Activated CD4-positive, alpha-beta memory T cell treated with anti-CD3 and anti-CD28 coated beads, Interleukin-2, amount 10 ng/mL, durations not matched to agents 7 days and 5 days (primary cell): ENCODE results near the gene FAM120A. TPM values are rescaled to one million over a fixed set of nuclear protein-coding genes. Genes with fewer than 3 reads are reported as not detected.

Experiments
- CTCF ChIA-PET: fragments of 350-600 bp; sonication (Branson Sonifier 250); formaldehyde crosslinking; loops from one replicate; lab custom pipeline; 2021; ENCODE audit warnings: antibody characterized with exemption, inconsistent platforms; lab: Charles Lee
- POLR2A ChIA-PET: fragments of 350-600 bp; sonication (Branson Sonifier 250); formaldehyde crosslinking; loops from one replicate; lab custom pipeline; 2021; ENCODE audit warnings: antibody characterized with exemption; lab: Charles Lee
- DNase-seq: peaks from one replicate; pipeline ENCODE4 v3.0.0-alpha.2; 2020
- H3K27ac Mint-ChIP-seq: one replicate; pipeline ENCODE4 v1.8.0; 2021; ENCODE audit warnings: mild to moderate bottlenecking, mixed read lengths
- H3K27me3 Mint-ChIP-seq: one replicate; pipeline ENCODE4 v1.8.0; 2021; ENCODE audit warnings: mixed read lengths
- H3K36me3 Mint-ChIP-seq: one replicate; pipeline ENCODE4 v1.8.0; 2021; ENCODE audit warnings: low read depth, mixed read lengths
- H3K4me1 Mint-ChIP-seq: one replicate; pipeline ENCODE4 v1.8.0; 2021; ENCODE audit warnings: mixed read lengths
- H3K4me3 Mint-ChIP-seq: one replicate; pipeline ENCODE4 v1.8.0; 2021; ENCODE audit warnings: mild to moderate bottlenecking, mixed read lengths
- H3K9me3 Mint-ChIP-seq: one replicate; pipeline ENCODE4 v1.8.0; 2021; ENCODE audit warnings: mixed read lengths
- total RNA-seq, 2 experiments: library from RNA; stranded (reverse); gene quantifications; one replicate each; pipeline ENCODE4 v1.2.3, GENCODE V29; 2021

FAM120A gene
- total RNA-seq, 2 experiments from 2014 or later = 133 to 138 TPM

GRCh38 chr9:93464876-93465275 is 13.4 kb downstream of the FAM120A start:
- Mint-ChIP-seq H3K9me3 (no peaks in the 10 kb centered on the region), H3K4me1 (peaks cover 87% of the 10 kb centered on the region), H3K27me3 (no peaks in the 10 kb centered on the region), H3K4me3 (peak overlapping the region; percentile 61), H3K36me3 (peaks cover 27% of the 10 kb centered on the region), H3K27ac (peak overlapping the region; percentile 96)
- ChIA-PET CTCF (interaction anchor here (0.7 to 3.4 kb wide), 4 partner anchors 11 to 508 kb away, joined by 3 to 20 read pairs (median 11); partner anchors contain the start of gene FAM120AOS), POLR2A (interaction anchor here (0.9 to 5.0 kb wide), 9 partner anchors 8 to 401 kb away, joined by 3 to 160 read pairs (median 5); partner anchors contain the start of genes FAM120A and FAM120AOS)
- no peak for DNase-seq

GRCh38 chr9:93465855-93466254 is 14.4 kb downstream of the FAM120A start:
- no peak for DNase-seq
- no peak overlapping the region for H3K4me3 Mint-ChIP-seq
- CTCF ChIA-PET = interaction anchor here (1.0 to 3.4 kb wide), 3 partner anchors 10 to 100 kb away, joined by 3 to 20 read pairs (median 18); partner anchors contain the start of gene FAM120AOS

GRCh38 chr9:93466416-93467061 is 15.1 kb downstream of the FAM120A start:
- Mint-ChIP-seq H3K9me3 (no peaks in the 10 kb centered on the region), H3K27me3 (no peaks in the 10 kb centered on the region), H3K36me3 (peaks cover 36% of the 10 kb centered on the region), H3K27ac (peak overlapping the region; percentile 88), H3K4me3 (peak overlapping the region; percentile 37), H3K4me1 (peaks cover 93% of the 10 kb centered on the region)
- POLR2A ChIA-PET = interaction anchor here (2.5 to 5.0 kb wide), 2 partner anchors 13 to 14 kb away, joined by 17 to 160 read pairs; partner anchors contain the start of genes FAM120A and FAM120AOS
- DNase-seq = no peak
- CTCF ChIA-PET = interaction anchor here (1.0 kb wide), 1 partner anchor 10 kb away, joined by 3 read pairs; no protein-coding TSS in a partner anchor

More at GRCh38 chr9:93465855-93466254, 14.4 kb downstream of the FAM120A start:
- H3K27ac Mint-ChIP-seq = peak overlapping the region; percentile 88
- POLR2A ChIA-PET = interaction anchor here (0.9 to 5.0 kb wide), 4 partner anchors 9 to 112 kb away, joined by 3 to 160 read pairs (median 15); partner anchors contain the start of genes FAM120A and FAM120AOS
- no peaks in the 10 kb centered on the region for H3K9me3 Mint-ChIP-seq
- H3K36me3 Mint-ChIP-seq = peaks cover 32% of the 10 kb centered on the region
- no peaks in the 10 kb centered on the region for H3K27me3 Mint-ChIP-seq
- peaks cover 90% of the 10 kb centered on the region for H3K4me1 Mint-ChIP-seq

- no peak for DNase-seq
- Mint-ChIP-seq H3K27me3 (no peaks in the 10 kb centered on the region), H3K36me3 (peaks cover 37% of the 10 kb centered on the region), H3K4me1 (peaks cover 89% of the 10 kb centered on the region), H3K27ac (peak overlapping the region; percentile 88), H3K9me3 (no peaks in the 10 kb centered on the region), H3K4me3 (peak overlapping the region; percentile 37)
- ChIA-PET POLR2A (interaction anchor here (2.5 kb wide), 1 partner anchor 13 kb away, joined by 17 read pairs; the partner anchor contains the start of gene FAM120AOS), CTCF (interaction anchor here (0.6 kb wide), 1 partner anchor 10 kb away, joined by 3 read pairs; no protein-coding TSS in a partner anchor)
Observed at GRCh38 chr9:93467062-93467416, 15.6 kb downstream of the FAM120A start.

GRCh38 chr9:93467462-93467861 is 16.0 kb downstream of the FAM120A start:
- ChIA-PET CTCF (interaction anchor here (0.6 to 1.0 kb wide), 2 partner anchors 10 kb away, joined by 3 read pairs; no protein-coding TSS in a partner anchor), POLR2A (interaction anchor here (0.9 to 2.5 kb wide), 4 partner anchors 14 to 99 kb away, joined by 3 to 17 read pairs (median 3); partner anchors contain the start of gene FAM120AOS)
- peaks cover 40% of the 10 kb centered on the region for H3K36me3 Mint-ChIP-seq
- no peaks in the 10 kb centered on the region for H3K9me3 Mint-ChIP-seq
- H3K4me3 Mint-ChIP-seq = peak overlapping the region; percentile 37
- no peaks in the 10 kb centered on the region for H3K27me3 Mint-ChIP-seq
- peaks cover 87% of the 10 kb centered on the region for H3K4me1 Mint-ChIP-seq
- H3K27ac Mint-ChIP-seq = peak overlapping the region; percentile 88
- no peak for DNase-seq

GRCh38 chr9:93468763-93469456 is 17.4 kb downstream of the FAM120A start:
- no peak for DNase-seq
- H3K27me3 Mint-ChIP-seq = no peaks in the 10 kb centered on the region
- CTCF ChIA-PET = interaction anchor here (0.8 to 1.4 kb wide), 3 partner anchors 17 to 97 kb away, joined by 3 to 6 read pairs (median 3); no protein-coding TSS in a partner anchor
- POLR2A ChIA-PET = interaction anchor here (0.6 to 2.5 kb wide), 4 partner anchors 8 to 98 kb away, joined by 3 to 17 read pairs (median 4); partner anchors contain the start of gene FAM120AOS
- peaks cover 72% of the 10 kb centered on the region for H3K4me1 Mint-ChIP-seq
- H3K27ac Mint-ChIP-seq = peak overlapping the region; percentile 50
- no peak overlapping the region for H3K4me3 Mint-ChIP-seq
- no peaks in the 10 kb centered on the region for H3K9me3 Mint-ChIP-seq
- peaks cover 39% of the 10 kb centered on the region for H3K36me3 Mint-ChIP-seq

- ChIA-PET CTCF (no interaction called here), POLR2A (no interaction called here)
- Mint-ChIP-seq H3K4me3 (no peak overlapping the region), H3K36me3 (peaks cover 48% of the 10 kb centered on the region), H3K4me1 (peaks cover 64% of the 10 kb centered on the region), H3K27ac (no peak overlapping the region), H3K27me3 (no peaks in the 10 kb centered on the region), H3K9me3 (no peaks in the 10 kb centered on the region)
- DNase-seq = no peak
Observed at GRCh38 chr9:93470391-93470790, 18.9 kb downstream of the FAM120A start.

GRCh38 chr9:93471124-93471523 is 19.6 kb downstream of the FAM120A start:
- peaks cover 56% of the 10 kb centered on the region for H3K36me3 Mint-ChIP-seq
- no peaks in the 10 kb centered on the region for H3K9me3 Mint-ChIP-seq
- ChIA-PET POLR2A (no interaction called here), CTCF (no interaction called here)
- H3K4me3 Mint-ChIP-seq = no peak overlapping the region
- DNase-seq = no peak
- H3K4me1 Mint-ChIP-seq = peaks cover 64% of the 10 kb centered on the region
- H3K27me3 Mint-ChIP-seq = no peaks in the 10 kb centered on the region
- no peak overlapping the region for H3K27ac Mint-ChIP-seq

GRCh38 chr9:93473411-93473810 is 21.9 kb downstream of the FAM120A start:
- H3K4me1 Mint-ChIP-seq = peaks cover 46% of the 10 kb centered on the region
- H3K9me3 Mint-ChIP-seq = no peaks in the 10 kb centered on the region
- ChIA-PET POLR2A (interaction anchor here (0.9 to 4.2 kb wide), 3 partner anchors 9 to 23 kb away, joined by 4 to 14 read pairs (median 5); partner anchors contain the start of gene FAM120AOS), CTCF (interaction anchor here (1.2 to 1.4 kb wide), 2 partner anchors 10 to 93 kb away, joined by 3 read pairs; no protein-coding TSS in a partner anchor)
- H3K27me3 Mint-ChIP-seq = no peaks in the 10 kb centered on the region
- H3K4me3 Mint-ChIP-seq = no peak overlapping the region
- DNase-seq = no peak
- no peak overlapping the region for H3K27ac Mint-ChIP-seq
- peaks cover 59% of the 10 kb centered on the region for H3K36me3 Mint-ChIP-seq

- Mint-ChIP-seq H3K27me3 (no peaks in the 10 kb centered on the region), H3K27ac (no peak overlapping the region), H3K4me1 (peaks cover 33% of the 10 kb centered on the region), H3K9me3 (no peaks in the 10 kb centered on the region), H3K36me3 (peaks cover 55% of the 10 kb centered on the region), H3K4me3 (no peak overlapping the region)
- CTCF ChIA-PET = no interaction called here
- POLR2A ChIA-PET = interaction anchor here (1.1 to 4.2 kb wide), 2 partner anchors 22 to 24 kb away, joined by 3 to 14 read pairs; partner anchors contain the start of gene FAM120AOS
- no peak for DNase-seq
Observed at GRCh38 chr9:93475108-93475507, 23.6 kb downstream of the FAM120A start.

GRCh38 chr9:93475856-93476255 is 24.4 kb downstream of the FAM120A start:
- H3K36me3 Mint-ChIP-seq = peaks cover 55% of the 10 kb centered on the region
- H3K4me3 Mint-ChIP-seq = no peak overlapping the region
- no peak for DNase-seq
- H3K27ac Mint-ChIP-seq = no peak overlapping the region
- CTCF ChIA-PET = no interaction called here
- H3K4me1 Mint-ChIP-seq = peaks cover 28% of the 10 kb centered on the region
- POLR2A ChIA-PET = interaction anchor here (0.6 to 4.2 kb wide), 4 partner anchors 9 to 90 kb away, joined by 3 to 14 read pairs (median 3); partner anchors contain the start of gene FAM120AOS
- no peaks in the 10 kb centered on the region for H3K9me3 Mint-ChIP-seq
- H3K27me3 Mint-ChIP-seq = no peaks in the 10 kb centered on the region

- peaks cover 30% of the 10 kb centered on the region for H3K4me1 Mint-ChIP-seq
- POLR2A ChIA-PET = interaction anchor here (1.2 to 4.2 kb wide), 3 partner anchors 8 to 24 kb away, joined by 3 to 14 read pairs (median 9); partner anchors contain the start of gene FAM120AOS
Observed at GRCh38 chr9:93476924-93477323, 25.4 kb downstream of the FAM120A start.

More at GRCh38 chr9:93476924-93477323, 25.4 kb downstream of the FAM120A start:
- no peak overlapping the region for H3K4me3 Mint-ChIP-seq
- DNase-seq = no peak
- H3K36me3 Mint-ChIP-seq = peaks cover 58% of the 10 kb centered on the region
- H3K9me3 Mint-ChIP-seq = no peaks in the 10 kb centered on the region
- H3K27me3 Mint-ChIP-seq = no peaks in the 10 kb centered on the region
- CTCF ChIA-PET = no interaction called here
- H3K27ac Mint-ChIP-seq = no peak overlapping the region
